22Rv1 (cell line): ENCODE data around the gene GABRR1.
"Not testable (repeated sequence)": the region's sequence is repeated elsewhere in the genome, so short reads cannot be mapped to it uniquely, and the experiment has no call there.

Experiments used
- H3K27ac ChIP-seq: fragments of 450-650 bp; 2 replicates; pipeline ENCODE4 v1.5.1; 2017
- ZFX ChIP-seq: fragments of 450-650 bp; IDR thresholded peaks from 2 replicates; pipeline ENCODE4 v1.6.1; 2017; ENCODE audit warnings: antibody characterized with exemption, borderline replicate concordance
- TF ChIP-seq, protein P1 (sequence below): fragments of 450-650 bp; IDR thresholded peaks from 2 replicates; pipeline ENCODE4 v1.5.1; 2017; ENCODE audit warnings: mild to moderate bottlenecking

The GABRR1 gene

DNA sequence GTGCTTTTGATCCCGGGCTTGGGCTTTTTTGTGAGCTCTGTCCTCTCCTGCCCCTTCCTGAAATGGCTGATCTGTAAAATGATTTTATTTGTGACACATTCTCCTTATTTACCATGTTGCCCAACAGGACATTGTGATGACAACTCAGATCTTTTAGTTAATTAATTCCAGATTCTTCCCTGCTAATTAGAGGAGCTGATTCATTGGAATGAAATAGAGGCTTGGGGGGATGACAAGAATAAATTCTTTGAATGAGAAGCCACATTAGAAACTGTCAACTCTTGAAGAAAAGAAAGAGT is 26.1 kb upstream of the GABRR1 start:
- TF ChIP-seq, protein P1, sequence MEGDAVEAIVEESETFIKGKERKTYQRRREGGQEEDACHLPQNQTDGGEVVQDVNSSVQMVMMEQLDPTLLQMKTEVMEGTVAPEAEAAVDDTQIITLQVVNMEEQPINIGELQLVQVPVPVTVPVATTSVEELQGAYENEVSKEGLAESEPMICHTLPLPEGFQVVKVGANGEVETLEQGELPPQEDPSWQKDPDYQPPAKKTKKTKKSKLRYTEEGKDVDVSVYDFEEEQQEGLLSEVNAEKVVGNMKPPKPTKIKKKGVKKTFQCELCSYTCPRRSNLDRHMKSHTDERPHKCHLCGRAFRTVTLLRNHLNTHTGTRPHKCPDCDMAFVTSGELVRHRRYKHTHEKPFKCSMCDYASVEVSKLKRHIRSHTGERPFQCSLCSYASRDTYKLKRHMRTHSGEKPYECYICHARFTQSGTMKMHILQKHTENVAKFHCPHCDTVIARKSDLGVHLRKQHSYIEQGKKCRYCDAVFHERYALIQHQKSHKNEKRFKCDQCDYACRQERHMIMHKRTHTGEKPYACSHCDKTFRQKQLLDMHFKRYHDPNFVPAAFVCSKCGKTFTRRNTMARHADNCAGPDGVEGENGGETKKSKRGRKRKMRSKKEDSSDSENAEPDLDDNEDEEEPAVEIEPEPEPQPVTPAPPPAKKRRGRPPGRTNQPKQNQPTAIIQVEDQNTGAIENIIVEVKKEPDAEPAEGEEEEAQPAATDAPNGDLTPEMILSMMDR: no peak
- no peak for TF ChIP-seq ZFX
- H3K27ac ChIP-seq: no peak overlapping the region

GRCh38 chr6:89242574-89243330 is 25.6 kb upstream of the GABRR1 start:
- H3K27ac ChIP-seq: no peak overlapping the region
- TF ChIP-seq, protein P1: peak; percentile 78
- no peak for TF ChIP-seq ZFX

DNA sequence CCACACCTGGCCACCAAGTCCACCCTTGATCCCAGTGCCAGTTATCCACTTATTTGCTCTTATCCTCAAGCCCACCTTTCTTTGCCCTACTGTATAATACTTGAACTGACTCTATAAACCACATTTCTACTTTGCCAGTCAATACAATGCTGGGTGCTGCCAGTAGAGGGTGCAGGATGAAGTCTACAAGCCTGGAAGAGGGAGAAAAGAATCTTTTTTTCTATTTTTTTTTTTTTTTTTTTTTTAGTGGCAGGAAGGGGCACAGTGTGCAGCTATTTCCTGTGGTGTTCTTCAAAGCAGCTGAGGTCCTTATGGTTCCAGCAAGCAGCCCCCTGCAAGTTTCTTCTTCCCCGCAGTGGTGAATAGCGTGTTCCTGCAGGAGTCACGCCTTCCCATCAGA is 22.2 kb upstream of the GABRR1 start:
- no peak overlapping the region for H3K27ac ChIP-seq
- no peak for TF ChIP-seq ZFX
- TF ChIP-seq, protein P1: peak; percentile 31

GRCh38 chr6:89237158-89237557 is 20.0 kb upstream of the GABRR1 start:
- no peak overlapping the region for H3K27ac ChIP-seq
- TF ChIP-seq ZFX: no peak
- TF ChIP-seq, protein P1: no peak

- H3K27ac ChIP-seq: not testable (repeated sequence)
Measured at GRCh38 chr6:89233605-89234004, 16.4 kb upstream of the GABRR1 start.

DNA sequence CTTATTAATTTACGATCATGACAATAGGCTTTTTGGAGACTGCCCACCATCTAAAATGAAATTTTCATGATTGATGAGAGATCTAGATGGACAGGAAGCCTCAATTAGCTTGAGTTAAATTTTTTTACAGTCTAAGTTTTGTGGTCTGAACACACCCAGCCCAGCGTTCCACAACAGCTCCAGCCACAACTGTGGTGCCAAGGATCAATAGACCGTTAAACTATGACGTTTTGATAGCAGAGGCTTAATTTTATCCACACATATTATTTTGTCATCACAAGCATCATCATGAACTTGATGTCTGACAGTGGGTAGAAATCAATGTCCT is 5.5 kb upstream of the GABRR1 start:
- TF ChIP-seq ZFX: no peak
- TF ChIP-seq, protein P1: no peak
- no peak overlapping the region for H3K27ac ChIP-seq

DNA sequence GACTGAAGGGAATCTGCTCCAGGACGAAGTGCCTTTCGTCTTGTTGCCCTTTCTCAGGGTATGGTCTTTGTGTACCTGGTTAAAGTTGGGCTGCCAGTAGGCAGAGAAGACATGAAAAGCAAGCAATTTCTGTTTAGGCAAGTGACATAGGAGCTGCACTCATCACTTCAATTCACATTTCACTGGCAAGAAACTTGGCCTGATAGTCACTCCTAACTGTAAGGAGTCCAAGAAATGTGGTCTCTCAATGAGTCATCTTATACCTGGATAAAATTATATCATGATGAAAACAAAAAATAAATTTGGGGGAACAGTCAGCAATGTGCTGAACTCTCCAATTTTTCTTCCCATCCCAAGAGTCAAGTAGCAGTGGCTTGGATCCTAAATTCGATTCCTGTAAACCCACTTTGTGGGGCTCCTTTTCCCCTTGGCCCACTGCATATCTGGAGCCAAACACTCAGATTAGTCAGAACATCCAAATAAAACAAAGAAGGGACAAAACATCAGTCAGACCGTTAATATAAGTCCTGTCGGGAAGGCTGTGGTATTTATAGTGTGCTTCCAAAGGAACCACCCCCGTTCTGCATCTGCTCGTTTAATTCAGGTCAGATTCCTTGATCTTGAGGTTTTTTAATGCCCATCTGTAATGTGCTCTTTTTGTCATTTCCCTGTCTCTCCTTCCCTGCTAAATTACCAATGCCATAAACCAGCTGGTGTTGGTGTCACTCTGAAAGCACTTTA is 5.0 kb upstream of the GABRR1 start:
- no peak overlapping the region for H3K27ac ChIP-seq
- TF ChIP-seq ZFX: no peak
- TF ChIP-seq, protein P1: no peak

GRCh38 chr6:89221129-89221528 is 4.0 kb upstream of the GABRR1 start:
- TF ChIP-seq, protein P1: no peak
- TF ChIP-seq ZFX: no peak
- H3K27ac ChIP-seq: no peak overlapping the region
